Measurements from ENCODE around the gene NXT1. TPM values are rescaled to one million over a fixed set of nuclear protein-coding genes. Genes with fewer than 3 reads are reported as not detected.

NXT1 gene
- total RNA-seq, 1 experiment from 2014 or later = 34.1 TPM

GRCh38 chr20:23396950-23397627, 46.5 kb downstream of the NXT1 start:
- Histone ChIP-seq H3K4me3 (ENCODE audit: low read depth, low read length) (no peak overlapping the region), H3K9me3 (no peaks in the 10 kb centered on the region), H3K27me3 (replicated peaks; ENCODE audit: control insufficient read depth, insufficient read depth, low read length) (no peaks in the 10 kb centered on the region), H3K36me3 (ENCODE audit: control insufficient read depth, insufficient read depth, low read length) (peaks cover 2% of the 10 kb centered on the region; the same call in 1 of the 2 replicates), H3K4me1 (no peaks in the 10 kb centered on the region)
- no TSS peak for BruUV-seq (replicated peaks)
- no peak overlapping the region for H3K27ac Mint-ChIP-seq (ENCODE audit: unreplicated experiment)
- ChIA-PET POLR2A (no interaction called here), CTCF (no interaction called here)
- no peak for TF ChIP-seq CTCF (IDR thresholded peaks at IDR 0.05; ENCODE audit: insufficient read depth in 1 of 2, low read depth in 1 of 2, low read length in 1 of 2, severe bottlenecking in 1 of 2, unreplicated experiment in 1 of 2)
- no peaks in the 10 kb centered on the region for H3K4me1 Mint-ChIP-seq (ENCODE audit: low read depth, unreplicated experiment)
- no peaks in the 10 kb centered on the region for H3K9me3 Mint-ChIP-seq (ENCODE audit: unreplicated experiment)
- H3K36me3 Mint-ChIP-seq (ENCODE audit: insufficient read depth, unreplicated experiment) = peaks cover 6% of the 10 kb centered on the region
- intact Hi-C loops (cut with micrococcal nuclease; ENCODE audit: unreplicated experiment) = no loop called here
- DNase-seq = no peak
- no peak overlapping the region for H3K4me3 Mint-ChIP-seq (ENCODE audit: unreplicated experiment)
- no peaks in the 10 kb centered on the region for H3K27me3 Mint-ChIP-seq (ENCODE audit: insufficient read depth, unreplicated experiment)

- Mint-ChIP-seq H3K27me3 (ENCODE audit: insufficient read depth, unreplicated experiment) (no peaks in the 10 kb centered on the region), H3K4me3 (ENCODE audit: unreplicated experiment) (no peak overlapping the region), H3K4me1 (ENCODE audit: low read depth, unreplicated experiment) (no peaks in the 10 kb centered on the region), H3K36me3 (ENCODE audit: insufficient read depth, unreplicated experiment) (peaks cover 6% of the 10 kb centered on the region), H3K9me3 (ENCODE audit: unreplicated experiment) (no peaks in the 10 kb centered on the region), H3K27ac (ENCODE audit: unreplicated experiment) (no peak overlapping the region)
- no peak for TF ChIP-seq CTCF (IDR thresholded peaks at IDR 0.05; ENCODE audit: insufficient read depth in 1 of 2, low read depth in 1 of 2, low read length in 1 of 2, severe bottlenecking in 1 of 2, unreplicated experiment in 1 of 2)
- BruUV-seq (replicated peaks) = no TSS peak
- ChIA-PET CTCF (no interaction called here), POLR2A (no interaction called here)
- H3K9me3 ChIP-seq = no peaks in the 10 kb centered on the region
- no peaks in the 10 kb centered on the region for H3K4me1 ChIP-seq
- peaks cover 2% of the 10 kb centered on the region; the same call in 1 of the 2 replicates for H3K36me3 ChIP-seq (ENCODE audit: control insufficient read depth, insufficient read depth, low read length)
- no peaks in the 10 kb centered on the region for H3K27me3 ChIP-seq (replicated peaks; ENCODE audit: control insufficient read depth, insufficient read depth, low read length)
- intact Hi-C loops (cut with micrococcal nuclease; ENCODE audit: unreplicated experiment) = no loop called here
- DNase-seq = no peak
- H3K4me3 ChIP-seq (ENCODE audit: low read depth, low read length) = no peak overlapping the region
Measured at GRCh38 chr20:23397961-23398360, 47.4 kb downstream of the NXT1 start.

DNA sequence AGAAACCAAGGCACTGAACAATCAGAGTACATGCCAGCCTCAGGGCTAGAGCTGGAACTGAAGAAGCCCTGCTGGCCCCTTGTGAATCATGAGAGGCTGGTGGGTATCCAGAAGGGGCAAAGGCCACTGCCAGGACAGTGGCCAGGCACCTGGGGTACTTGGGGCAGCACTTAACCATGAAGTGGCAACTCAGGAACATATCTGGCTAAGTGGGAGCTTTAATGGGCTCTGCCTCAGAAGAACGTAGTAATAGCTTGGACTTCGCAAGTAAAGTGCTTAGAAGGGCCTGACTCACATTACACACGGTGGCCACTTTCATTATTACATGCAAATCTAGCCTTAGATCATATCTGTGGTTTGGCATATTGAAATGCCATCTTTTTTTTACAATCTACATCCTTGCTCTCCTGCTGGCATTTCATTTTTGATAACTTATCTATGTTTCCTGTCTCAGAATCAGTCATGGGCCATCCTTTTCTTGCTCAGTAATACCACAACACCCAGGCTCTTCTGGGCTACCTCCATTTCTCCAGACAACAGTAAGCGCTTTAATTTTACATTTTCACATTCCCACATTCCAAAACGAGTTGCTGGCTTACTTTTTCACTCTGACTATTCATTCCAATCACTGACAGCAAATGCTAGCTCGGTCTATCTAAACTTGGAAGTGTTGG, 49.1 kb downstream of the NXT1 start:
- Mint-ChIP-seq H3K4me3 (ENCODE audit: unreplicated experiment) (no peak overlapping the region), H3K4me1 (ENCODE audit: low read depth, unreplicated experiment) (no peaks in the 10 kb centered on the region), H3K36me3 (ENCODE audit: insufficient read depth, unreplicated experiment) (peaks cover 6% of the 10 kb centered on the region), H3K27ac (ENCODE audit: unreplicated experiment) (no peak overlapping the region), H3K27me3 (ENCODE audit: insufficient read depth, unreplicated experiment) (no peaks in the 10 kb centered on the region), H3K9me3 (ENCODE audit: unreplicated experiment) (no peaks in the 10 kb centered on the region)
- ChIA-PET CTCF (no interaction called here), POLR2A (no interaction called here)
- Histone ChIP-seq H3K9me3 (no peaks in the 10 kb centered on the region), H3K4me3 (ENCODE audit: low read depth, low read length) (no peak overlapping the region), H3K4me1 (no peaks in the 10 kb centered on the region), H3K27me3 (replicated peaks; ENCODE audit: control insufficient read depth, insufficient read depth, low read length) (no peaks in the 10 kb centered on the region), H3K36me3 (ENCODE audit: control insufficient read depth, insufficient read depth, low read length) (no peaks in the 10 kb centered on the region)
- TF ChIP-seq CTCF (IDR thresholded peaks at IDR 0.05; ENCODE audit: insufficient read depth in 1 of 2, low read depth in 1 of 2, low read length in 1 of 2, severe bottlenecking in 1 of 2, unreplicated experiment in 1 of 2) = peak in 1 of 2 experiments; percentile 21
- no peak for DNase-seq
- no TSS peak for BruUV-seq (replicated peaks)
- intact Hi-C loops (cut with micrococcal nuclease; ENCODE audit: unreplicated experiment) = no loop called here

Measured in Caco-2 (cell line).